Type B pancreatic cell (in vitro differentiated cells): ENCODE data around the gene MKNK1. TPM values are rescaled to one million over a fixed set of nuclear protein-coding genes. Genes with fewer than 3 reads are reported as not detected.
A peak's percentile ranks its signal among the peaks of the same experiment; 100 is the strongest.

Source experiments
- DNase-seq: peaks from one replicate; pipeline ENCODE4 v3.0.0; 2021; ENCODE audit warnings: mixed read lengths; ENCODE audit not compliant: unreplicated experiment; ENCODE audit errors: extremely low spot score
- H3K27ac Mint-ChIP-seq: 2 replicates; pipeline ENCODE4 v1.8.0; 2021; ENCODE audit warnings: mild to moderate bottlenecking, mixed read lengths
- H3K27me3 Mint-ChIP-seq: 2 replicates; pipeline ENCODE4 v1.8.0; 2021; ENCODE audit warnings: mixed read lengths
- H3K36me3 Mint-ChIP-seq: 2 replicates; pipeline ENCODE4 v1.8.0; 2021; ENCODE audit warnings: mixed read lengths
- H3K4me1 Mint-ChIP-seq: one replicate; pipeline ENCODE4 v1.8.0; 2021; ENCODE audit warnings: mixed read lengths; ENCODE audit not compliant: unreplicated experiment
- H3K4me3 Mint-ChIP-seq: 2 replicates; pipeline ENCODE4 v1.8.0; 2021; ENCODE audit warnings: mild to moderate bottlenecking, mixed read lengths
- H3K9me3 Mint-ChIP-seq: 2 replicates; pipeline ENCODE4 v1.8.0; 2021; ENCODE audit warnings: mixed read lengths
- CTCF ChIP-seq: fragments of 200-600 bp; sonication (generic); conservative IDR thresholded peaks from 2 replicates; pipeline ENCODE4 v1.5.0; 2021; ENCODE audit warnings: antibody characterized with exemption, mild to moderate bottlenecking
- total RNA-seq: library from RNA; stranded (reverse); gene quantifications from 2 replicates; pipeline ENCODE4 v1.2.1, GENCODE V29; 2021; ENCODE audit warnings: low replicate concordance

Gene MKNK1
- total RNA-seq, 1 donor from 2014 or later = 29.4 TPM

GRCh38 chr1:46530791-46531409 lies 73.2 kb downstream of the MKNK1 start:
- Mint-ChIP-seq H3K27me3 (peaks cover 83% of the 10 kb centered on the region), H3K27ac (peak overlapping the region; percentile 66), H3K4me1 (peaks cover 21% of the 10 kb centered on the region)

GRCh38 chr1:46530311-46530710 lies 73.8 kb downstream of the MKNK1 start:
- Mint-ChIP-seq H3K4me3 (no peak overlapping the region), H3K4me1 (peaks cover 24% of the 10 kb centered on the region), H3K27ac (peak overlapping the region; percentile 66), H3K9me3 (no peaks in the 10 kb centered on the region), H3K36me3 (no peaks in the 10 kb centered on the region), H3K27me3 (peaks cover 87% of the 10 kb centered on the region)
- DNase-seq = no peak
- no peak for TF ChIP-seq CTCF

More at GRCh38 chr1:46530791-46531409, 73.2 kb downstream of the MKNK1 start:
- TF ChIP-seq CTCF = peak; percentile 50
- Mint-ChIP-seq H3K9me3 (no peaks in the 10 kb centered on the region), H3K4me3 (peak overlapping the region; percentile 57), H3K36me3 (no peaks in the 10 kb centered on the region)
- no peak for DNase-seq

GRCh38 chr1:46529031-46529630 lies 74.9 kb downstream of the MKNK1 start:
- Mint-ChIP-seq H3K9me3 (no peaks in the 10 kb centered on the region), H3K27ac (peak overlapping the region; percentile 64), H3K4me1 (peaks cover 31% of the 10 kb centered on the region), H3K36me3 (no peaks in the 10 kb centered on the region), H3K27me3 (peaks cover 87% of the 10 kb centered on the region), H3K4me3 (no peak overlapping the region)
- TF ChIP-seq CTCF = no peak
- DNase-seq = no peak

- peaks cover 31% of the 10 kb centered on the region for H3K4me1 Mint-ChIP-seq
- DNase-seq = no peak
- H3K9me3 Mint-ChIP-seq = no peaks in the 10 kb centered on the region
- no peak overlapping the region for H3K4me3 Mint-ChIP-seq
- peak overlapping the region; percentile 64 for H3K27ac Mint-ChIP-seq
- peaks cover 87% of the 10 kb centered on the region for H3K27me3 Mint-ChIP-seq
- H3K36me3 Mint-ChIP-seq = no peaks in the 10 kb centered on the region
- no peak for TF ChIP-seq CTCF
Observed at GRCh38 chr1:46528297-46528955, 75.6 kb downstream of the MKNK1 start.

- Mint-ChIP-seq H3K4me3 (no peak overlapping the region), H3K27ac (peak overlapping the region; percentile 64), H3K27me3 (peaks cover 90% of the 10 kb centered on the region), H3K36me3 (no peaks in the 10 kb centered on the region), H3K4me1 (peaks cover 31% of the 10 kb centered on the region), H3K9me3 (no peaks in the 10 kb centered on the region)
- peak; percentile 83 for DNase-seq
- peak; percentile 92 for TF ChIP-seq CTCF
Observed at GRCh38 chr1:46527474-46528296, 76.4 kb downstream of the MKNK1 start.
